DMS 273 treated with DMSO at 0.1 percent for 48 hours (cell line): ENCODE data around the gene IQUB.
"Not testable (repeated sequence)": the region's sequence is repeated elsewhere in the genome, so short reads cannot be mapped to it uniquely, and the experiment has no call there.

Source experiments
- DNase-seq: peaks from one replicate; lab custom pipeline; 2025; lab: John Stamatoyannopoulos, UW

Gene IQUB

DNA sequence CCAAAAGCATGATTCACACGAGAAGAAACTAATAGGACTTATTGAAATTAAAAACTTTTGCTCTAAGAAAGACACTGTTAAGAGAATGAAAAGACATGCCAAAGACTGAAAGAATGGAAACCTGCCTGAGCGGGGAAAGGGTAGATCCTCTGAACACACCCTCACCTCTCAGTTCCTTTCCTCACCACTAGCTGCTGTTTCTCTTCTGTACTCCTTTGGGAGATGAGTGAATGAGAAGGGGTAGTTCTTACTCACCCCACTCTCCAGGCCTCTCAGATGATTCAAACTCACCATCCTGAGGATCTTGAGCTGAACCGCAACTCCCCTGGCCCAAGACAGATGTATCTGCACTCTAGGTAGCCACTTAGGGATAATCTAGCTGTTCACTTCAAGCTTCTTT lies 41.9 kb downstream of the IQUB start:
- no peak for DNase-seq

DNA sequence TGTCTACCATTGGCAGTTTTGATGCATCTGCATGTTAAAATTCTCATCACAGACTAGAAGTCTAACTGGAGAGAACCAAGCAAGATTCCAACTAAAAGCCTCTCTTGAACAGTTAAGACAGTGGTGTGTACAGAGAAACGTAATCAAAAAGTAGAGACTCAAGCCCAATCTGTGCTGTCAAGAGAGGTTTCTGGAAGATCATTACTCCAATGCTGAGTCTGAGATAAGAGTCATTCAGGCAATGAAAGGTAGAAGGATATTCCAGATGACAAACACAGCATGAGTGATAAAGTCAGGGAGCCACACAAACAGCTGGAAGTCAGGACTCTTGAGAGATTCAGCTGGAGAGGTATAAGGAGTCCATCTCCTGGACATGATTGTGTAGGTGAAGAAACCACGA lies 48.7 kb downstream of the IQUB start:
- no peak for DNase-seq

DNA sequence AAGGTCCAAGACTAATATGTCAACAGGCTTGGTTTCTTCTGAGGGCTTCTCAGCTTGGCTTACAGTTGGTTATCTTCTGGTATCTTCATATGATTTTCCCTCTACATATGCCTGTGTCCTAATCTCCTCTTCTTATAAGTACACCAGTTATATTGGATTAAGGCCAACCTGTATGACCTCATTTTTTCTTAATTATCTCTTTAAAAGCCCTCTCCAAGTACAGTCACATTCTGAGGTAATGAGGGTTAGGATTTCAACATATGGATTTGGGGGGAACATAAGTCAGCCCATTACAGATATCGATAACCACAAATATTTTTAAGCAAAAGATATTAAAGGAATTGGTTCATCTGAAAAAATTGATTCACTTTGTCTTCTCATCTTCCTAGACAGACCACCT lies 49.2 kb downstream of the IQUB start:
- no peak for DNase-seq

DNA sequence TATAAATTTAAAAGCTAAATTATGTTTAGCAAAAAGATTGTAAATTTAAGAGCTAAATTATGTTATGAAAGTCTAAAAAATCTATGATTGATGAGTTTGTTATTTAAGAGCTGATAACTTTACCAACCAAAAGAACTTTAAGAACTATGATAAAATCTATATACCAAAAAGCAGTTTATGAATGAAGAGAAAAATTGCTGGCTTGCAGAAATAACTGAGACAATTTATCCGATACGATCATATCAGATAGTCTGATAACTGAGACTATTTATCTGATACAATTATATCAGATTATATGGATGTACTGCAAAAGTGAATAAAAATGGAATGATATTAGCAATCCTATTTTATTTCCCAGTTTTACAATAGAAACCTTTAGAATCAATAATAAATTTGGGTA lies 50.2 kb downstream of the IQUB start:
- no peak for DNase-seq

DNA sequence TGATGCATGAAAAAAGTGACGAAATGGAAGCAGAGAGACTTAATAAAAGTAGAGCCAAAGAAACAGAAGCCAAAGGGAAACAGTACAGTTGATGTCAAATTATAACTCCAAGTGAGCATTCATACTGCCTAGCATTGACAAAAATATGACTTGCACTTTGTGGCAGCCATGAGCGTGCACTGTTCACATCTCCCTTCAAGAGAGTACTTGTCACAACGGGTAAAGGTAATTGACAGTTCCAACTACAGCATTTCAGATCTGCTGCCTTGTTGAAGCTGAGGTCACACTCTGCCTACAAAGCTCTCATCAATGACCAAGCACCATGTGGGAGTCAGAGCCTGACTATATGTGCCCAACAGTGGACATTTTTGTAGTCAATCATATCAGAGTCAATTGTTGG lies 54.3 kb downstream of the IQUB start:
- no peak for DNase-seq

DNA sequence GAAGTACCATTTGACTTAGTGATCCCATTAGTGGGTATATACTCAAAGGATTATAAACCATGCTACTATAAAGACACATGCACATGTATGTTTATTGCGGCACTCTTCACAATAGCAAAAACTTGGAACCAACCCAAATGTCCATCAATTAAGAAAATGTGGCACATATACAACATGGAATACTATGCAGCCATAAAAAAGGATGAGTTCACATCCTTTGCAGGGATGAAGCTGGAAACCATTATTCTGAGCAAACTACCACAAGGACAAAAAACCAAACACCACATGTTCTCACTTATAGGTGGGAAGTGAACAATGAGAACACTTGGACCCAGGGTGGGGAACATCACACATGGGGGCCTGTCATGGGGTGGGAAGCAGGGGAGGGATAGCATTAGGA lies 56.3 kb downstream of the IQUB start:
- DNase-seq: not testable (repeated sequence)

DNA sequence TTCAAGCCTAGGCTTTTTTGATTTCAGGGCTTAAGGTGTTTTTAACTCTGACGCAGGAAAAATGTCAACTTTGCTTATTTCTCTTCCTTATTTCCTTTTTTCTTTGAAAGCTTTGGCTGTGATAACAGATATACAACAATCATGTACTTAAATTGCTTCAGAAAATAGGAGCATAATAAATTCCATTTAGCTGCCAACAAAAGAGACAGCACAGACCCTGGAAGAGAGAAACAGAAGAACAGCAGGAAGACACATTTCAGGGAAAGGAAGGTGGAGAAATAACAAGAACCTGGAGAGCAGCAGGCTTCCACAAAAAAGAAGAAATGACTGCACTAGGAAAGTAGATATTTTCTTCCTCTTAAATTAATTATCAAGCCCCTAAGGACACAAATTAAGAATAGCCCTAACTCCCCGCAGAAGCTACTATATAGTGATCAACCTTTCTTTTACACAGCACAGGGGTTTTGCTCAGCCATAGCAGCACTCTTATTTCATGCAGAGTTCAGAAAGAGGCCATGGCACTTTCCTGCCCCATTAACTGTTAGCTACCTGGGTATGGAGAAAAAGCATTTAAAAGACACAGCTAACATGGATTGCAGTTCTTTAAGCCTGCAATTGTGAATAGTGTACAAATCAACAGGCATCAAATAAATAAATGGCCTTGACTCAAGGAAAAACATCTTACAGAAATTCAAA lies 61.5 kb downstream of the IQUB start:
- DNase-seq: no peak

- DNase-seq: no peak
Observed at GRCh38 chr7:123472327-123472726, 62.1 kb downstream of the IQUB start.

GRCh38 chr7:123468303-123468702 lies 66.1 kb downstream of the IQUB start:
- no peak for DNase-seq

DNA sequence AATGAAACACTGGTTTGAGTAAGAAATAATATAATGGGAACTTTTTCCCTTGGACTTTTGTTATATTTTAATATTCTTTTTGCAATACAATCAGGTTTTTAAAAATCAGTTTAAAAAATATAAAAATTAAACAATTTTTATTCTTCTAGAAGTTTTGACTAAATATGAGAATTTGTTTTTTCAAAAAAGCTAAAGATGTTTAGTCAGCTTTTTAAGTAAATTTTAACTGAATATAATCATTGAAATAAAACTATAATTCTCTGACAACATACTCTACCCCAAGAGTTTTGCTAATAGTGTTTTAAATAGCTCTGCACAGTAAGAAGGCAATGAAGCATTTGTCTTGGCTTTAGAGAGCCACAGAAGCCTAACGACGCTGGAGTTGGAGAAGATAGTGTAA lies 70.5 kb downstream of the IQUB start:
- no peak for DNase-seq

- DNase-seq: no peak
Observed at GRCh38 chr7:123460616-123461015, 73.8 kb downstream of the IQUB start.

DNA sequence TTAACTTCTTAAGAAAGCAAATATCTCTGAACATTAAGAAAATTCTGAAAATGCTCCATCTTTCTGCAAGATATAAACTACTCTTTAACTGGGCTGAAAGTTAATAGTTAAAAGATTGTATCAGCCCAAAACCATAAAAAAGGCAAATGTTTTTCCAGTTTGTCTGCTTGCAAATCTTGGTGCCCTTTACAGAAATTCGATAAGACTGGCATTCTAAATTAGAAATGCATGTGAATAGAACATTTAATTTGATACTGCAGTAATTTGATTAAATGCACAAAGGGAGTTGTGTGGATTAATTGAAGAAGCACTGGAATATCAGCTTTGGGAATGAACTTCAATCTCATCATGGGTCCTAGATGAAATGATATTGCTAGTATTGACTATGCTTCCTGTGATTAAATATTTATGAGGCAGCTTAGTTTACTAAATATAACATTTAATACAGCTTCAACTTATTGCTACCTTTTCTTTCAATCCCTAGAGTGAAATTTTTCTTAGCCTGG lies 78.4 kb downstream of the IQUB start:
- DNase-seq: no peak

DNA sequence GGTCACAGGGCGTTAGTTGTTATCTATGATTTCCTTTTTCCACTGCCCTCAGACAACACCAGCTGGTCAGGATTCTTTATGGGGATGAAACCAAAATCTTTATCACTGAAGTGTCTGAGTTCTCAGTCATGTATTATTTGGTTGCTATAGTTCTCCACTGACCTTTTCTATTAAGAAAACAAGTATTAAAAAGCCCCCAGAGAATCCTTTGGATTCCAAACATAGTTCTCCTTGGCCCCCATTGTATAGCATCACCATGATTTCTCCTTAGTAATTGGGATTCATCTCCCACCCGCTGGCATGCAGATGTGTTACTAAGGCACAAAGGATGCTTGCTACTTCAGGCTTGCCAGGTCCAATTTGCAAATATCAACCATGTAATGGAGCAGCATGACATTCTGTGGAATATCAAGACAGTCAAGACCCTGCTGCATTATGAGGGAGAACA lies 94.3 kb downstream of the IQUB start:
- DNase-seq: no peak

GRCh38 chr7:123439191-123439590 lies 95.2 kb downstream of the IQUB start:
- no peak for DNase-seq

GRCh38 chr7:123437447-123437995 lies 96.9 kb downstream of the IQUB start:
- DNase-seq: no peak

- no peak for DNase-seq
Observed at GRCh38 chr7:123435080-123435700, 99.2 kb downstream of the IQUB start.

DNA sequence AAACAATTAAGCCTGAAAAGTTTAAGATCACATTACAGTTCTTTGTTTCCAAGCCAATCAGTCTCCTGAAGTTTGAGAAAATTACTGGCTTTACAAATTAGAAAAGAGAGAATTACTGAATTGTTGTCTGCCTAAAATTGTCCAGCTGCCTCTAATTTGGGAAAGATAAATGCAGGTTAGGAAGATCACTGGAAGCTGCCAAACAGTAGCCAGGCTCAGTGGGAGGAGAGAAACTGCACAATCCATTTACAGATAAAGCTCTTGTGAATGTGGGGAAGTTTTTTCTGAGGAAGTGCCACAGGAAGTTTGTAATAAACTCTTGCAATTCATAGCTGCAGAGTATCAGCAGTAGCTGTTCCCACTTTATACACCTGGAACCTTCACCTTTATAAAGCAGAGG lies 100.7 kb downstream of the IQUB start:
- DNase-seq: no peak

DNA sequence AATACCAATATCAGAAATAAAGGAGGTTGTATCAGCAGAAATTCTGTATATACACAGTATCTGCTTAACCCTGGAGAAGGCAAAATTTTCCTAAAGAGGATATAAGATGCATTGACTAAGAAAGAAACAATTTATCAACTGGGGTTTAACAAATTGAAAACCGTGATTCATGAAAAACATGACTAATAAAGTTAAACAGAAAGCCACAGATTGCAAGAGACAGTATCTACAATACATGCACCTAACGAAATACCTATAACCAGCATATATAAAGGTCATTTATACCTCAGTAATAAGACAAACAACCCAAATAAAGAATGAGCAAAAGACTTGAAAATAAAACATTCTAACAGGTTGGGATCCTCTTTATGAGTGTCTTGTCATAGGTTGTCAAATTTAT lies 101.8 kb downstream of the IQUB start:
- no peak for DNase-seq

GRCh38 chr7:123431075-123431614 lies 103.2 kb downstream of the IQUB start:
- DNase-seq: no peak

DNA sequence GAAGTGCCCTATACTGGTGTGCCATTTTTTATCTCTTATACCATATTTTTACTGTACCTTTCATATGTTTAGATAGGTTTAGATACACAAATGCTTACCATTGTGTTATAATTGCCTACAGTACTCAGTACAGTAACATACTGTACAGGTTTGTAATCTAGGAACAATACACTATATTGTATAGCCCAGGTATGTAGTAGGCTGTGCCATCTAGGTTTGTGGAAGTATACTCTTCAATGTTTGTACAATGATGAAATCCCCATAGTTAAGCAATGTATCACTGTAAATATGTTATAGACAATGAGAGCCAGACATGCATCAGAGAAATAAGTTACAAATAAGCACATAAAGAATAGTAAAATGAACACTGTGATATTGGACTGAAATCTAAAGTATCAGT lies 109.1 kb downstream of the IQUB start:
- DNase-seq: no peak

GRCh38 chr7:123424463-123424862 lies 109.9 kb downstream of the IQUB start:
- DNase-seq: no peak

GRCh38 chr7:123423622-123424021 lies 110.8 kb downstream of the IQUB start:
- DNase-seq: no peak

GRCh38 chr7:123417580-123417979 lies 116.8 kb downstream of the IQUB start:
- DNase-seq: no peak
